ENCODE data around the gene MAPK9.

GRCh38 chr5:180235077-180235476, 56.8 kb downstream of the MAPK9 start:
- TF ChIP-seq MYC (IDR thresholded peaks at IDR 0.05; ENCODE audit: low read depth, low read length) (no peak), CTCF (IDR thresholded peaks at IDR 0.05; ENCODE audit: low read depth, low read length) (no peak), POLR2A (IDR thresholded peaks at IDR 0.05; ENCODE audit: extremely low read depth, insufficient read length) (no peak)

Measured in NB4 (cell line).